Astrocyte of the cerebellum (primary cell): Measurements from ENCODE around the gene MAEA.

Experiments
- DNase-seq: peaks from one replicate; pipeline ENCODE4 v3.0.0-alpha.2; 2011; ENCODE audit warnings: low read depth
- H3K4me3 ChIP-seq: 2 replicates; pipeline ENCODE4 v1.5.1; 2011; ENCODE audit warnings: mild to moderate bottlenecking, low read depth, low read length, moderate library complexity
- in situ Hi-C: cut with HindIII; loops from 2 replicates; pipeline ENCODE4 v1.10.0; 2017; ENCODE audit warnings: low sequenced_read_pairs
- TF ChIP-seq, protein P1 (sequence below): IDR thresholded peaks from 2 replicates; pipeline ENCODE4 v1.5.1; 2012; ENCODE audit warnings: low read length, low read depth, moderate library complexity, mild to moderate bottlenecking; ENCODE audit errors: missing control alignments

Gene MAEA

DNA sequence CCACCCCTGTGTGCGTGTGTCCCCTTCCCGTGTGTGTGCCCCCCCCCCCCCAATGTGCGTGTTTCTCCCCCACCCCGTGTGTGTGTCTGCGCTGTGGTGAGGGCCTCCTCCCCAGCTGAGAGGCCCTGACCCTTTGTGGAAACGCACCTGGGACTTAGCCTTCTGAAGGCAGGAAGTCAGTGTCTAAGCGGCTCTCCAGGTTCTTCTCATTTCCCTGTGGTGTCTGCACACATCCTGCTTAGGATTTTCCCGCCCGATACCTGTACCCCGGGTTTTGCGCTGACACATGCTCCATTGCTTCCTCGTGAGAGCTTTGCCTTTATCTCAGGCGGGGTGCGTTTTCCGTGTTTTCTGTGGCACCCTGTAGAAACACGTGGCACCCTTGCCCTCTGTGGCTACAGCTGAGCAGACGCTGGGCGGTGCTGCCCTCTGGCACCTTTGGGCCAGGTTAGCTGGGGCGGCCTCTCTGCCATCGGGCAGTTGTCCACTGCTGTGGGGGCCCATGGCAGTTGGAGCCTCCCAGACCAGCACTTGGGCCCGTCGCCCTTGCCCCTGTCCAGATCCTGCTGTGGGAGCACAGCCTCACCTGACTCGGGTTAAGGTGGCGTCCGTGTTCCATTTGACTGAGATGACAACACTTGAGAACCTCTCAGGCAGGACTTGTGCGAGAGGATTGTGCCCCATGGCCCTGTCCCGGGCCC, 26.3 kb downstream of the MAEA start:
- no peak for DNase-seq
- no peak overlapping the region for H3K4me3 ChIP-seq
- TF ChIP-seq, protein P1, sequence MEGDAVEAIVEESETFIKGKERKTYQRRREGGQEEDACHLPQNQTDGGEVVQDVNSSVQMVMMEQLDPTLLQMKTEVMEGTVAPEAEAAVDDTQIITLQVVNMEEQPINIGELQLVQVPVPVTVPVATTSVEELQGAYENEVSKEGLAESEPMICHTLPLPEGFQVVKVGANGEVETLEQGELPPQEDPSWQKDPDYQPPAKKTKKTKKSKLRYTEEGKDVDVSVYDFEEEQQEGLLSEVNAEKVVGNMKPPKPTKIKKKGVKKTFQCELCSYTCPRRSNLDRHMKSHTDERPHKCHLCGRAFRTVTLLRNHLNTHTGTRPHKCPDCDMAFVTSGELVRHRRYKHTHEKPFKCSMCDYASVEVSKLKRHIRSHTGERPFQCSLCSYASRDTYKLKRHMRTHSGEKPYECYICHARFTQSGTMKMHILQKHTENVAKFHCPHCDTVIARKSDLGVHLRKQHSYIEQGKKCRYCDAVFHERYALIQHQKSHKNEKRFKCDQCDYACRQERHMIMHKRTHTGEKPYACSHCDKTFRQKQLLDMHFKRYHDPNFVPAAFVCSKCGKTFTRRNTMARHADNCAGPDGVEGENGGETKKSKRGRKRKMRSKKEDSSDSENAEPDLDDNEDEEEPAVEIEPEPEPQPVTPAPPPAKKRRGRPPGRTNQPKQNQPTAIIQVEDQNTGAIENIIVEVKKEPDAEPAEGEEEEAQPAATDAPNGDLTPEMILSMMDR, result no peak
- in situ Hi-C loops, result no loop called here

DNA sequence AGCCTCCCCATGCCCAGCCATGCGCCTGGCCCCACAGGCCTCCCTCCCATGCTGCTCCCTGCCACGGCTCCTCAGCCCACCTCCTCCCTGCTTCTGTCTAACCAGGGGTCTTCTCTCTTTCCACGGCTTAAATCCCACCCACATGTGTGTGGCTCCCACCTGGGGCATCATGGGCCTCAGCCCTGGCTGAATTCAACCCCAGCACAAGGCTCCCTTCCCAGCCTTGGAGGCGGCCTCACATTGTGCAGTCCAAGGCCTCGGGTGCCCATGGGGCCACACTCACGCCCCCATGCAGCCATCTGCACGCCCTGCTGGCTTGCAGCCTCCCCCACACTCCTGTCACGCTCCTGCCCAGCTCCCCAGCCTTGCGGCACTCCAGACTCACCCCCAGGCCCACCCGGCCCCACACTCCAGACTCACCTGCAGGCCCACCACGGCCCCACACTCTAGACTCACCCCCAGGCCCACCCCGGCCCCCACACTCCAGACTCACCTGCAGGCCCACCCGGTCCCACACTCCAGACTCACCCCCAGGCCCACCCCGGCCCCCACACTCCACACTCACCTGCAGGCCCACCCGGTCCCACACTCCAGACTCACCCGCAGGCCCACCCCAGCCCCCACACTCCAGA, 27.0 kb downstream of the MAEA start:
- no peak for DNase-seq
- in situ Hi-C loops, result no loop called here
- TF ChIP-seq, protein P1, result no peak
- H3K4me3 ChIP-seq, result no peak overlapping the region

DNA sequence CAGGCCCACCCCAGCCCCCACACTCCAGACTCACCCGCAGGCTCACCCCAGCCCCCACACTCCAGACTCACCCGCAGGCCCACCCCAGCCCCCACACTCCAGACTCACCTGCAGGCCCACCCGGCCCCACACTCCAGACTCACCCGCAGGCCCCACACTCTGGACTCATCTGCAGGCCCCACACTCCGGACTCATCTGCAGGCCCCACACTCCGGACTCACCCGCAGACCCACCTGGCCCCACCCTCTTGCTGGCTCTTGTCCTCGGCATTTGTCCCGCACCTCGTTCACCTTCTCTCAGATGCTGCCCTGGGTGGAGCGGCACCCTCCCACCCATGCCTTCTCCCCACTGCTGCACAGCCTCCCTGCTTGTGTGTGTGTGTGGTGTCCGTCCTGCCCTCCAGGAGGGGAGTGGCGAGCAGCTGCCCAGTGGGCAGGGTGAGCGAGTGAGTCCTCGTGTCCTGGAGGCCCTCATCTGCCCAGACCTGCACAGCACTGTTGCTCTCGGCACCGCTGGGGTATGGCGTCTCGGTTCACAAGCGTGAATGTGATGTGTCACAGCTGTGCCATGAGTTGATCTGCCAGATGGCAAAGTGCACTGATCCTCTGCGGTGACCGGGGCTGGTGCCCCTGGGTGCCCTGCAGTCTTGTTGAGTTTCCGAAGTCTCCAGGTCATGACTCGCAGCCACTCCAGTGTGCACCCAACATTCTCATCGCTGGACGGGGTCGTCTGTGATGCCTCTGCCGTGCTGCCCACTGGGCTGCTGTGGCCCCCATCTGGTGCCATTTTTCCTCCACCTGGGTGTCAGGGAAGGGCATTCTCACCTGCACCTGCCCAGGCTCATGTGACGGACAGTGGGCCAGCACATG, 27.7 kb downstream of the MAEA start:
- TF ChIP-seq, protein P1, result no peak
- in situ Hi-C loops, result no loop called here
- no peak overlapping the region for H3K4me3 ChIP-seq
- no peak for DNase-seq

DNA sequence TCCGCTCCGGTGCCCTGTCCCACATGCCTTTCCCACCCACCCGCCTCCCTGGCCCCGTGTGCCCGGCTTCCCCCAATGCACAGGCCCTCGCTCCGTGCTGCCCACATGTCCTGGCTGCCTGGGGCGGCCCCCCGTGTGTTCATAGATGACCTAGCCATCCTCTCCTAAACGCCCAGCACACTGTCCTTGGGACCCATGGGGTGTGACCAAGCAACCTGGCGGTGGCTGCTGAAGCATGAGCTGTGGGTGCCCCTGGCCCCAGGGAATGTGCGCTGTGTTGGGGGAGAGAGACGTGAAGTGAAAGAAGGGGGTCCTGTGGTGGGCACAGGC, 28.3 kb downstream of the MAEA start:
- H3K4me3 ChIP-seq, result no peak overlapping the region
- TF ChIP-seq, protein P1, result no peak
- DNase-seq, result no peak
- in situ Hi-C loops, result no loop called here

DNA sequence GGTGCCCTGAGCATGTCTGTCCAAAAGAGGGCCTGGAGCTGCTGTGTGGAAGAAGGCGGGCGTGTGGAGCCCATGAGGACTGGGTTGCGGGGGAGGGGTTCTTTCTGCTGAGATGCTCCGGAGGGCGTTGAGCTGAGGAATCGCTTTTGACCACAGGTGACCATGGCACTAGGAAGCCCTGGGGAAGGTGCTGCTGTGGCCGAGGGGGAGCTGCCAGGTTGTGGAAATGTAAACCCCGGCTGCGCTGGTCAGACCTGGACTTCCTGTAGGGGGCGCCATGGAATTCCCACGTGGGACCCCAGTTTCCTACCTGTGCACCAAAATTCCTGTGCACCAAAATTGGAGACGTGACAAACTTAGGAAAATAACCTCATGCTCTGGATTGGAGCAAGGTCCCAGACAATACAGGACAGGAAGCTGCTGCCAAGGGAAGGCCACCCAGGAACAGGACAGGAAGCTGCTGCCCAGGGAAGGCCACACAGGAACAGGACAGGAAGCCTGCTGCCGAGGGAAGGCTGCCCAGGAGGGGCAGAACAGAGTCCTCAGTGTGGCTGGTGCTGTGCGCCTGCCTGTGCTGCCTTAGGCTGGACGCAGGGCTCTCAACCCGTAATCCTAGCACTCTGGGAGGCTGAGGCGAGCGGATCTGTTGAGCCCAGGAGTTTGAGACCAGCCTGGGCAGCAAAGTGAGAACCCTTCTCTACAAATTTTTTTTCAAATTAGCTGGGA, 29.0 kb downstream of the MAEA start:
- TF ChIP-seq, protein P1, result peak; percentile 28
- in situ Hi-C loops, result no loop called here
- no peak for DNase-seq
- H3K4me3 ChIP-seq, result no peak overlapping the region

DNA sequence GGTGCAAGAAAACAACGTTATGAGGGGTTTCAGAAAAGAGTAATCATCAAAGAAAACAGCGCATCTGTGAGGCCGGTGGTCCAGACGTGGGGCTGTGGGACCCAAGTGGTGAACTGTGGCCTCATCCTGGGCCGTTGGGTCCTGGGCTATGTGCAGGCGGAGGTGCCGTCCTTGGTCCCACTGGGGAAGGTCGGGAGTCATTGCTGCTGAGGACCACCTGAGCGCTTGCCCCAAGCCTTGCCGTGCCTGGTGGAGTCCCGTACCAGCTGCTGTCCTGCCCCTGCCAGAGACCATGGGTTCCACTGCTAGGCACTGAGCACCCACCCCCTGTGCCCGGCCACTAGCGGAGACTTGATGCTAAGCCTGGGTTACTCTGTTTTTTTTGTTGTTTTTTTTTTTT, 31.8 kb downstream of the MAEA start:
- H3K4me3 ChIP-seq, result no peak overlapping the region
- TF ChIP-seq, protein P1, result no peak
- in situ Hi-C loops, result no loop called here
- DNase-seq, result no peak
